ENCODE measurements around the gene SCML1.

Gene SCML1

GRCh38 chrX:17773221-17773876 lies 36.1 kb downstream of the SCML1 start:
- TF ChIP-seq FOXM1 (IDR thresholded peaks at IDR 0.05; ENCODE audit: borderline replicate concordance, low read depth) (no peak), ZBTB7A (IDR thresholded peaks at IDR 0.05; ENCODE audit: low read depth) (no peak)

DNA sequence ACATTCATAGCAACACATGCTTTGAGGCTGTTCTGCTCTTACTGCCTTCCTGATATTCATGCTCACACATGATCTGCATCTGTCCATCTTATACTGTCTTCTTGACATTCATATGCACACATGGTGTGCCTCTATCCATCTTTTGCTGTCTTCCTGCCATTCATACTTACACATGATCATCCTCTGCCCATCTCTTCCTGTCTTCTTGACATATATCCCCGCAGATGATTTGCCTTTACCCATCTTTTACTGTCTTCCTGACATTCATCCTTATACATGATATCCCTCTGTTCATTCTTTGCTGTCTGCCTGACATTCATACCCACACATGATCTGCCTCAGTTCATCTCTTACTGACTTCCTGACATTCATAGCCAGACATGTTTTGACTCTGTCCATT lies 36.8 kb downstream of the SCML1 start:
- TF ChIP-seq MAX (IDR thresholded peaks at IDR 0.05) (no peak), EGR1 (IDR thresholded peaks at IDR 0.05) (no peak), TAF1 (IDR thresholded peaks at IDR 0.05; ENCODE audit: low read depth) (no peak), REST (IDR thresholded peaks at IDR 0.05; ENCODE audit: low read depth) (no peak), CREB1 (IDR thresholded peaks at IDR 0.05; ENCODE audit: low read depth) (no peak), CEBPB (IDR thresholded peaks at IDR 0.05) (no peak), YY1 (IDR thresholded peaks at IDR 0.05; ENCODE audit: low read depth) (no peak), EP300 (IDR thresholded peaks at IDR 0.05; ENCODE audit: borderline replicate concordance) (no peak), ZBTB7A (IDR thresholded peaks at IDR 0.05; ENCODE audit: low read depth) (no peak), NFIC (IDR thresholded peaks at IDR 0.05) (no peak), RAD21 (IDR thresholded peaks at IDR 0.05; ENCODE audit: low read depth) (no peak)
- TF ChIP-seq, protein P1, sequence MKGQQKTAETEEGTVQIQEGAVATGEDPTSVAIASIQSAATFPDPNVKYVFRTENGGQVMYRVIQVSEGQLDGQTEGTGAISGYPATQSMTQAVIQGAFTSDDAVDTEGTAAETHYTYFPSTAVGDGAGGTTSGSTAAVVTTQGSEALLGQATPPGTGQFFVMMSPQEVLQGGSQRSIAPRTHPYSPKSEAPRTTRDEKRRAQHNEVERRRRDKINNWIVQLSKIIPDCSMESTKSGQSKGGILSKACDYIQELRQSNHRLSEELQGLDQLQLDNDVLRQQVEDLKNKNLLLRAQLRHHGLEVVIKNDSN (IDR thresholded peaks at IDR 0.05) = no peak

- TF ChIP-seq FOXM1 (IDR thresholded peaks at IDR 0.05; ENCODE audit: borderline replicate concordance, low read depth) = no peak
- no peak for TF ChIP-seq TAF1 (IDR thresholded peaks at IDR 0.05; ENCODE audit: low read depth)
- no peak for TF ChIP-seq NFIC (IDR thresholded peaks at IDR 0.05)
- TF ChIP-seq MAX (IDR thresholded peaks at IDR 0.05) = no peak
- TF ChIP-seq EGR1 (IDR thresholded peaks at IDR 0.05) = no peak
- TF ChIP-seq YY1 (IDR thresholded peaks at IDR 0.05; ENCODE audit: low read depth) = no peak
- no peak for TF ChIP-seq RAD21 (IDR thresholded peaks at IDR 0.05; ENCODE audit: low read depth)
- no peak for TF ChIP-seq EP300 (IDR thresholded peaks at IDR 0.05; ENCODE audit: borderline replicate concordance)
- TF ChIP-seq ZBTB7A (IDR thresholded peaks at IDR 0.05; ENCODE audit: low read depth) = no peak
- no peak for TF ChIP-seq REST (IDR thresholded peaks at IDR 0.05; ENCODE audit: low read depth)
These were observed 41.7 kb downstream of the SCML1 start for GRCh38 chrX:17778997-17779396.

GRCh38 chrX:17779434-17779833 lies 42.1 kb downstream of the SCML1 start:
- no peak for TF ChIP-seq RAD21 (IDR thresholded peaks at IDR 0.05; ENCODE audit: low read depth)
- no peak for TF ChIP-seq MAX (IDR thresholded peaks at IDR 0.05)
- no peak for TF ChIP-seq TCF12 (IDR thresholded peaks at IDR 0.05; ENCODE audit: low read depth)
- no peak for TF ChIP-seq NFIC (IDR thresholded peaks at IDR 0.05)
- no peak for TF ChIP-seq TAF1 (IDR thresholded peaks at IDR 0.05; ENCODE audit: low read depth)

GRCh38 chrX:17787557-17787956 lies 50.3 kb downstream of the SCML1 start:
- no peak for TF ChIP-seq YY1 (IDR thresholded peaks at IDR 0.05; ENCODE audit: low read depth)

- TF ChIP-seq YY1 (IDR thresholded peaks at IDR 0.05; ENCODE audit: low read depth) (no peak), RAD21 (IDR thresholded peaks at IDR 0.05; ENCODE audit: low read depth) (peak; percentile 66), TEAD4 (IDR thresholded peaks at IDR 0.05) (peak; percentile 48), ZBTB7A (IDR thresholded peaks at IDR 0.05; ENCODE audit: low read depth) (no peak)
These were observed 51.1 kb downstream of the SCML1 start for GRCh38 chrX:17788439-17788838.

- TF ChIP-seq YY1 (IDR thresholded peaks at IDR 0.05; ENCODE audit: low read depth) (no peak), EGR1 (IDR thresholded peaks at IDR 0.05) (no peak), TEAD4 (IDR thresholded peaks at IDR 0.05) (no peak), TCF12 (IDR thresholded peaks at IDR 0.05; ENCODE audit: low read depth) (no peak), TAF1 (IDR thresholded peaks at IDR 0.05; ENCODE audit: low read depth) (no peak), CEBPB (IDR thresholded peaks at IDR 0.05) (no peak), ZBTB7A (IDR thresholded peaks at IDR 0.05; ENCODE audit: low read depth) (no peak), CREB1 (IDR thresholded peaks at IDR 0.05; ENCODE audit: low read depth) (no peak), NFIC (IDR thresholded peaks at IDR 0.05) (no peak), EP300 (IDR thresholded peaks at IDR 0.05; ENCODE audit: borderline replicate concordance) (no peak), FOXM1 (IDR thresholded peaks at IDR 0.05; ENCODE audit: borderline replicate concordance, low read depth) (no peak), REST (IDR thresholded peaks at IDR 0.05; ENCODE audit: low read depth) (no peak), RAD21 (IDR thresholded peaks at IDR 0.05; ENCODE audit: low read depth) (no peak), MAX (IDR thresholded peaks at IDR 0.05) (no peak)
- TF ChIP-seq, protein P1 (IDR thresholded peaks at IDR 0.05) = no peak
These were observed 51.8 kb downstream of the SCML1 start for GRCh38 chrX:17788956-17789562.
